GM18519 (cell line): ENCODE results near the gene METTL25B.
A peak's percentile ranks its signal among the peaks of the same experiment; 100 is the strongest.

Experiments used
- ATAC-seq: cut with Tn5 transposase; IDR thresholded peaks from one replicate; pipeline ENCODE4 v1.9.1; 2021; ENCODE audit warnings: mild to moderate bottlenecking, moderate library complexity; ENCODE audit not compliant: unreplicated experiment, low FRiP score

The METTL25B gene

GRCh38 chr1:156725683-156726280, 2.5 kb upstream of the METTL25B start:
- no peak for ATAC-seq

DNA sequence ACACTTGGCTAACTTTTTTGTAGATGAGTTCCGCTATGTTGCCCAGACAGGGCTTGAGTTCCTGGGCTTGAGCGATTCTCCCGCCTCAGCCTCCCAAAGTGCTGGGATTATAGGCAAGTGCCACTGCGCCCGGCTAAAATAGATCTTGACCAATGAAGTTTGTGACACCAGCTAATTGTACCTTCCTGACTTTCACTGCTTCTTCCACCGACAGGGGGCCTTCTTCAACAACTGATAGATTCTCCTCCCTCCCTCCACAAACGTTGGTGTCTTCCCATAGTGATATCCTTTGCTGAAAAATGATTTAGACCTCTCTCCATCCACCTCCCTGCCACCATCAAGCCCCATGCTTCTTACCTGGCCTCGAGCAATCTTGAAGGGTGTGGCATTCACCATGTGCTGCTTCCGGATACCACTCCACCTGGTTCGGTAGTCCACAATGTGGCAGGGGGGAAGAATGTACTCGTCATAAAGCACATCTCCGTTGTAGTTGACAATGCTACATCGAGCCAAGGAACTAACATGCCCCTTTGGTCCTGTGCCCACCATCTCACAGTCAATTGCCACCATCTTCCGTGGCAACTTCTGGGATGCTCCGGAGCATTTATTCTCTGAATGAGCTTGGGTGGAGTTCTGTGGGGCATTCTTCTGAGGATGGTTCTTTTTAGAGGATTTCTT, 1.6 kb upstream of the METTL25B start:
- ATAC-seq = no peak

DNA sequence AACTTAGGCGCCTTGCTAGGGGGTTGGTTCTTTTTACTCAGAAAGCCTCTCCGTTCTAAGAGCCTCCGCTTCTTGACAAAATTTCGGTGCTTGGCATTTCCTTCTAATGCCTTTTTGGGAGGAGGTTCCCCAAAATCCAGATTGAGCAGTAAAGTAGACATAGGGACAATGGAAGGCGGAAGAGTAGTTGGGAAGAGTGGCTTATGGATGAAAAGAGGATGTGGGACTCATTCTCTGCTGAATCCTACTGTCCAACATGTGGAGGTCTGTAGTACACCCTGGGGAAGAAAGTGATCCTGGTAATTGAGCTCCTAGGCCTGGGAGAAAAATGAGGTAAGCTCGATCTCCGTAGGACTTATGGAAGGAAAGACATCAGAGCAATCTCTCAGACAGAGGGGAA, 777 bp upstream of the METTL25B start:
- ATAC-seq = no peak

GRCh38 chr1:156728599-156729462, 562 bp downstream of the METTL25B start, which contains the start of gene ISG20L2:
ISG20L2 (minus strand) TSS chr1:156728766; CDS start chr1:156727652, 1,114 bp downstream.
- peak; percentile 70 for ATAC-seq

DNA sequence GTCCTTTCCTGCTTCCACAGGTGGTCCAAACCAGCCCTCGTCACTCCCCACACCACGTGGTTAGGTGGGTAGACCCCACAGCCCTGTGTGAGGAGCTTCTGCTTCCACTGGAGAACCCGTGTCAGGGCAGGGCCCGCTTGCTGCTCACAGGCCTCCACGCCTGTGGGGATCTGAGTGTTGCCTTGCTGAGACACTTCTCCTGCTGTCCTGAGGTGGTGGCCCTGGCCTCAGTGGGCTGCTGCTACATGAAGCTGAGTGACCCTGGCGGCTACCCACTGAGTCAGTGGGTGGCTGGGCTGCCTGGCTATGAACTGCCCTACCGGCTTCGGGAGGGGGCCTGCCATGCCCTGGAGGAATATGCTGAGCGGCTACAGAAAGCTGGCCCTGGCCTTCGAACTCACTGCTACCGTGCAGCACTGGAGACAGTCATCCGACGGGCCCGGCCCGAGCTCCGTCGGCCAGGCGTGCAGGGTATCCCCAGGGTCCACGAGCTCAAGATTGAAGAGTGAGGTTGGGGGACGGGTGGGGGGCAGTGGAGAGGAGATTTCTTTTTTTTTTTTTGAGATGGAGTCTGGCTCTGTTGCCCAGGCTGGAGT, 5.8 kb downstream of the METTL25B start:
- no peak for ATAC-seq

GRCh38 chr1:156738407-156738806, 10.1 kb downstream of the METTL25B start:
- ATAC-seq = no peak

DNA sequence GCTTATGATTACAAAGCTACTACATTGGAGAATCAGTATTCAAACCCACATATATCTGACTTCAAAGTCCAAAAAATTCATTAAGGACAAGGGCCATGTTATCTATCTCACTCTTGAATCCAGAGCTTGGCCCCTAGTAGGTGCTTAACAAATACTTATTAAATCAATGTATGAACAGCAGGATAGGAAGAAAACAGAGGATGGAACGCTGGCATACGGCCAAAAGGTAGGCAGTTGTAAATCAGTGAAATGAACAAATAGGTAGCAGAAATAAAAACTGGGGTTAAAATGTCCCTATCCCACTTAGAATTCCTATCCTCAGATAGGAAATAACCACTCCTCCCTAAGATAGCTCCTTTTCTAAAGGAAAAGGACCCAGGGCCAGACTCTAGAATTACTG, 10.6 kb downstream of the METTL25B start:
- no peak for ATAC-seq

GRCh38 chr1:156740237-156740740, 12.0 kb downstream of the METTL25B start:
- no peak for ATAC-seq

DNA sequence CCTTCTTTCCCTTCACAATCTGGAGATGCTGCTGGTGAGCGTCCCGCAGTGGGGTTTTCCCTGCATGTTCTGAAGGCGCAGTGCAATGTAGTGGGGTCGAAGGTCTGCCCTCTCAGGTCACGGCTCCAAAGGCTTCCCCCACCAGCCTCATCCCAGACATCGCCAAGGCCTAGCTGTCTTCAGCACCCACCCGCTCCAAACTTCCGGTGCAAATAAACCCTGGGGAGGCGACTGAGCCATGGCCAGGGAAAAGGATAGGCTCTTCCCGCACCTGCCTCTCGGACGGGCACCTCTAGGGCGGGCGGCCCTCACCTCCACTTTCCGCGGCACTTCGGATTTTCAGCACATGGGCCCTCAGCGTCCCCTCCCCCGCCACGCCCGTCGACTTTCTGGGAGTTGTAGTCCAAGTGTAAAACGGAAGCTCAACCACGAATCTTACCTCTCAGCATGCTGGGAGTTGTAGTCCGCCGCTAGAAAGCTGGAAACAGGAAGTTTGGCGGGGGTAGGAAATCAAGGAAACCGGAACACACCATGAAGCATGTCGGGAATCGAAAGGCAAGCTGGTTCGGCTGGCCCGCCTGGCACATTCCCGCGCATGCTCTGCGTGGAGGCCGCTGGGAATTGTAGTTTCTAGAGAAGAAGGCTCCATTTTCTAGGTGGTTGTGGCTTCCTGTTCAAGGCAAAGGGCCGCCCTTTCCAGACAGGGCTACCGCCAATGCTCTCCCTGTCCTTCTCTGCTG, 12.6 kb downstream of the METTL25B start, which contains the start of gene MRPL24:
TSS of gene MRPL24 (minus strand) at position 348 of the 740 bp plus-strand sequence. CDS start 2,384 bp downstream, outside the sequence.
- peak; percentile 61 for ATAC-seq

- peak; percentile 12 for ATAC-seq
Measured at GRCh38 chr1:156741481-156741983, 13.3 kb downstream of the METTL25B start.

DNA sequence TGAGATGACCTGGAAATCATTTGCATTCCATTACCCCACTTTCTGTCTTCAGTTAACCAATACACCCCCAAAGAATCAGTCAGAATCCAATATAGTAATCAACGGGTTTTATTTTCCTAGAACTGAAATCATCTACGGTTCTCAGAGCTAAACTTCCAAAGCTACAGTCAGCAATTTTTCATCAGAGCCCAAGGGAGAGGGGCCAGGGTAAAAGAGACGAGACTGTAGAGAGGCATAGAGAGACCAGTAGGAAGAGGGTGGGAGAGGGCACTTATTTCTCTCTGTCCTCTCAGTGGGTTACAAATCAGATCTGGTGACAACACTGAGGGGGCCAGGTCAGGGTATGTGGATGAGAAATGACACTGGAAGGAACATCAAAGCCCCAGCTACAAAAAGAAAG, 13.7 kb downstream of the METTL25B start:
- no peak for ATAC-seq

DNA sequence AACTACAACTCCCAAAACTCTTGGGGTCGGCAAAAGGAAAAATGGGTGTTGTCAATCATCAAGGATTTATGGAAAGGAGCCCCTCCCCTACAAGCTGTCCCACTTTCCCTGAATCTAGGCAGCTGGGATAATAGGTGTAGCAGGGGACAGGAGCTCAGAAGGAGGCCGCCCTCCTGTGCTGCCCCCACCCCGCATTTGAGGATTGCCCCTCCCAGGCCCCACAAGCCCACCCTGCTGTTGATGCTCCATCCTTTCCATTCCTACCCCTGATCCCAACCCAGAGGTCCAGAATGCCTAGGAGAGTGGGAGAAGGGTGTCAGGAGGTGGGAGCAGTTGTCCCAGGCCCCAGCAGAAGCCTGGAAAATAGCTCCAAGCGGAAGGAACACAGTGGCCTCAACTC, 14.5 kb downstream of the METTL25B start:
- no peak for ATAC-seq

DNA sequence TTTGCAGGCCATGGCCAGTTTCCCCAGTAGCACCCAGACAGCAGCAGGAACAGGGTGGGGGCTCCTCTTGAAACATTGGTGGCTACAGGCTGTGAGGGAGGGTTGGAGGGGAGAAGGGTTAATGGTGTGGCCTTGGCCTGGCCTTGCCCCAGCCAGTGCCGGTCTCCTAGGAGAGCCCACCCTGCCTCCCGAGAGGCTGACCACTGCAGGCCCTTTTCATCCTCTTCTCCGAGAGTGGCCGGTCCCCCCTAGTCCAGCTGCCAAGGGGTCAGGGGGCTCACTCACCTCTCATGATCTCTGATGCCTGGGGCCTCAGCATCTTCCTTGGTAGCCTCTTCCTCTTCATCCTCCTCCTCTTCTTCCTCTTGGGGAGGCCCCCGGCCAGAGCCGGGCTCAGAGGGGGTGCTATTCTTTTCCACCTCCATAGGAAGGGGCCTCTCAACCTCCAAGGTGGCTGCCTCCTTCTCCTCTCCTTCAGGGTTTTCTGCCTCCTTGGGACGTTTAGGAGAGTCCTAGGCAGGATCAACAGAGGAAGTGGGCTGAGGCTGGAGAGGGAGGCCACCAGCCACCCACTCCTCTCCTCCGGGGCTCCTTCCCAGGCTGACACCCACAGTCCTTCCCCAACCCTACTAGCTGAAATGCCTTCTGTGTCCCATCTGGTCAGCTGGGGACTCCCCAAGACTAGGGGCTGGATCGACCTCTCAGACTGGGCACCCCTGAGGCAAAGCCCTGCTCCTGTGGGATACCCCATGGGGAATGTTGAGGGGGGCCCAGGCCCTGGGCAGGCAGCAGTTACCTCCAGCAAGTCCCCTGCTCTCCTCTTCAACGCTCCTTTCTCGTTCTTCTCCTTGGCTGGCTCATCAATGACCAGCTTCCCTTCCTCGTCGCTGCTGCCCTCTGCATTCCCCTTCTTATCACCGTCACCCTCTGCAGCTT, 15.4 kb downstream of the METTL25B start:
- ATAC-seq = no peak

GRCh38 chr1:156744344-156744743, 16.1 kb downstream of the METTL25B start:
- ATAC-seq = no peak

DNA sequence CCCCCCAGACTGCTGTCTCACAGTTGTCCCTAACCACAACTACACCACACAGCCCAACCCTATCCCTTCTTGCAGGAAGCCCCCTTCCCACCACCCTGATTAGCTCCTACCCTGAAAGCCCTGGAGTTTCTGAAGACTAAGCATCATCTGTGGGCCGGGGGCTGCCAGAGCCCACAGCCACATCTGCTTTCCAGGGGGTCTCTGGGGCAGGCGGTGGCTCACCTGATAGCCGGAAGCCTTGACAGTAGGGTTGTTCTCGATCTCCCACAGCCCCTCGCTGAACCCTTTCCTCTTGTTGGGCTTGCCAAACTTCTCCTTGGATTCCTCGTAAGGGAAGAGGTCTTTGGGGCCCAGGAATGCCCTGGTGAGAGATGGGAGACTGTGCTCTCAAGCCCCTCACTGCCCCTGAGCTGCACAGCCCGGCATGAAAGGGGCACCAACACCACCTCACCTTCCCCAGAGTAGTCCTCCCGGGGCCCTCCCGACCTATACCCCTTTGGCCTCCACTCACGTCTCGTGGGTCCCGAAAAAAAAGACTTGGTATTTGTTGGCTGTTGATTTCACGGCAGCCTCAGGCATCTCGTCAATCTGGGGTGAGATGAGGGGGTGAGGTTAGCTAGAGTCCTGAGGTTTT, 16.6 kb downstream of the METTL25B start:
- no peak for ATAC-seq

GRCh38 chr1:156745881-156746280, 17.6 kb downstream of the METTL25B start:
- no peak for ATAC-seq

DNA sequence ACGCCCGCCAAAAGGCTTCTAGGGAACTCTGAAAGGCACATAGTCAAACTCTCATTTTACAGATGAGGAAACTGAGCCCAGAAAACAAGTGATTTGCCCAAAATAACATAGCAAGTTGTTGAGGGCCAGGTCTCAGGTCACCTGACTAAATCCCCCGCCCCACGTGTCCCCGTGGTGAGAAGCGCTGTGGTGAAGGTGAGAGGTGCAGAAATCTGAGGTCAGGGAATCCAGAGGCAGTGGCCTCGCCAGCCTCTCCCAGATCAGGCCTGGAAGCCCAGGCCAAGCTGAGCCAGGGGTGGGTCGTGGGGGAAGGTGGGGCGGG, 18.1 kb downstream of the METTL25B start:
- no peak for ATAC-seq
